SU-DHL-6 (cell line): Measurements from ENCODE around the gene OR51A2.

Source experiments
- EZH2phosphoT487 ChIP-seq: fragments of 200-600 bp; sonication (generic), shearing (Covaris generic); conservative IDR thresholded peaks from 2 replicates; pipeline ENCODE4 v1.6.1; 2018; ENCODE audit warnings: mild to moderate bottlenecking, antibody characterized with exemption, low read length, moderate library complexity, mixed read lengths
- TF ChIP-seq, protein P1 (sequence below): fragments of 200-600 bp; sonication (generic); IDR thresholded peaks from one replicate; pipeline ENCODE4 v1.5.1; 2017; ENCODE audit warnings: antibody characterized with exemption, mild to moderate bottlenecking, low read length, moderate library complexity; ENCODE audit not compliant: insufficient read depth, poor library complexity, severe bottlenecking

- TF ChIP-seq, protein P1, sequence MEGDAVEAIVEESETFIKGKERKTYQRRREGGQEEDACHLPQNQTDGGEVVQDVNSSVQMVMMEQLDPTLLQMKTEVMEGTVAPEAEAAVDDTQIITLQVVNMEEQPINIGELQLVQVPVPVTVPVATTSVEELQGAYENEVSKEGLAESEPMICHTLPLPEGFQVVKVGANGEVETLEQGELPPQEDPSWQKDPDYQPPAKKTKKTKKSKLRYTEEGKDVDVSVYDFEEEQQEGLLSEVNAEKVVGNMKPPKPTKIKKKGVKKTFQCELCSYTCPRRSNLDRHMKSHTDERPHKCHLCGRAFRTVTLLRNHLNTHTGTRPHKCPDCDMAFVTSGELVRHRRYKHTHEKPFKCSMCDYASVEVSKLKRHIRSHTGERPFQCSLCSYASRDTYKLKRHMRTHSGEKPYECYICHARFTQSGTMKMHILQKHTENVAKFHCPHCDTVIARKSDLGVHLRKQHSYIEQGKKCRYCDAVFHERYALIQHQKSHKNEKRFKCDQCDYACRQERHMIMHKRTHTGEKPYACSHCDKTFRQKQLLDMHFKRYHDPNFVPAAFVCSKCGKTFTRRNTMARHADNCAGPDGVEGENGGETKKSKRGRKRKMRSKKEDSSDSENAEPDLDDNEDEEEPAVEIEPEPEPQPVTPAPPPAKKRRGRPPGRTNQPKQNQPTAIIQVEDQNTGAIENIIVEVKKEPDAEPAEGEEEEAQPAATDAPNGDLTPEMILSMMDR: no peak
- no peak for TF ChIP-seq EZH2phosphoT487
Measured at GRCh38 chr11:4922304-4922703, 33.2 kb downstream of the OR51A2 start.
